H9 (cell line): ENCODE results near the gene FN1. TPM values are rescaled to one million over a fixed set of nuclear protein-coding genes. Genes with fewer than 3 reads are reported as not detected.

Source experiments
- DNase-seq: peaks from one replicate; pipeline ENCODE4 v3.0.0-alpha.2; 2017
- H2AFZ ChIP-seq: one replicate; pipeline ENCODE4 v1.6.1; 2013; ENCODE audit warnings: mild to moderate bottlenecking, low read length, control low read depth, moderate library complexity
- H2AK5ac ChIP-seq: 2 replicates; pipeline ENCODE4 v1.6.1; 2013; ENCODE audit warnings: low read length, control low read depth, mixed read lengths; ENCODE audit not compliant: insufficient read length
- H2BK120ac ChIP-seq: one replicate; pipeline ENCODE4 v1.6.1; 2013; ENCODE audit warnings: low read depth, mild to moderate bottlenecking, low read length, control low read depth, inconsistent platforms; ENCODE audit not compliant: poor library complexity, severe bottlenecking
- H2BK12ac ChIP-seq: 2 replicates; pipeline ENCODE4 v1.6.1; 2013; ENCODE audit warnings: low read length, control low read depth, mixed read lengths, low read depth; ENCODE audit not compliant: insufficient read length
- H2BK15ac ChIP-seq: 2 replicates; pipeline ENCODE4 v1.6.1; 2013; ENCODE audit warnings: low read depth, low read length, control low read depth
- H2BK20ac ChIP-seq: one replicate; pipeline ENCODE4 v1.6.1; 2013; ENCODE audit warnings: low read depth, mild to moderate bottlenecking, low read length, control low read depth, inconsistent platforms; ENCODE audit not compliant: poor library complexity, severe bottlenecking
- H2BK5ac ChIP-seq: 2 replicates; pipeline ENCODE4 v1.6.1; 2013; ENCODE audit warnings: low read length, control low read depth, mixed read lengths; ENCODE audit not compliant: insufficient read length
- H3K14ac ChIP-seq: 2 replicates; pipeline ENCODE4 v1.6.1; 2013; ENCODE audit warnings: low read length, control low read depth; ENCODE audit not compliant: insufficient read depth
- H3K18ac ChIP-seq: 2 replicates; pipeline ENCODE4 v1.6.1; 2013; ENCODE audit warnings: low read depth, mild to moderate bottlenecking, mixed read lengths, low read length, control low read depth; ENCODE audit not compliant: insufficient read length
- H3K23ac ChIP-seq: 2 replicates; pipeline ENCODE4 v1.6.1; 2013; ENCODE audit warnings: low read length, control low read depth, mixed read lengths, low read depth; ENCODE audit not compliant: insufficient read length
- H3K23me2 ChIP-seq: 2 replicates; pipeline ENCODE4 v1.6.1; 2013; ENCODE audit warnings: low read depth, mild to moderate bottlenecking, mixed read lengths, low read length, control low read depth; ENCODE audit not compliant: insufficient read length, poor library complexity, severe bottlenecking
- H3K27ac ChIP-seq: 2 replicates; pipeline ENCODE4 v1.5.1; 2013; ENCODE audit warnings: low read length, control low read depth, mixed read lengths, low read depth; ENCODE audit not compliant: insufficient read length
- H3K27me3 ChIP-seq: 2 replicates; pipeline ENCODE4 v1.6.1; 2013; ENCODE audit warnings: low read length, control low read depth, inconsistent platforms; ENCODE audit not compliant: insufficient read depth
- H3K4ac ChIP-seq: 2 replicates; pipeline ENCODE4 v1.6.1; 2013; ENCODE audit warnings: low read depth, mild to moderate bottlenecking, control low read depth, inconsistent platforms, low read length, moderate library complexity
- H3K4me1 ChIP-seq: 2 replicates; pipeline ENCODE4 v1.6.1; 2013; ENCODE audit warnings: low read length, control low read depth, inconsistent platforms; ENCODE audit not compliant: insufficient read depth
- H3K4me2 ChIP-seq: 2 replicates; pipeline ENCODE4 v1.6.1; 2013; ENCODE audit warnings: low read length, control low read depth, mixed read lengths; ENCODE audit not compliant: insufficient read length, insufficient read depth
- H3K56ac ChIP-seq: 2 replicates; pipeline ENCODE4 v1.6.1; 2013; ENCODE audit warnings: low read depth, mild to moderate bottlenecking, mixed read lengths, low read length, control low read depth; ENCODE audit not compliant: insufficient read length
- H3K79me1 ChIP-seq: 2 replicates; pipeline ENCODE4 v1.6.1; 2013; ENCODE audit warnings: low read depth, mild to moderate bottlenecking, moderate library complexity, low read length, control low read depth, inconsistent platforms; ENCODE audit not compliant: insufficient read depth, poor library complexity, severe bottlenecking
- H3K79me2 ChIP-seq: 2 replicates; pipeline ENCODE4 v1.6.1; 2013; ENCODE audit warnings: low read length, control low read depth, inconsistent platforms; ENCODE audit not compliant: insufficient read depth
- H3K9ac ChIP-seq: 2 replicates; pipeline ENCODE4 v1.6.1; 2013; ENCODE audit warnings: low read length, control low read depth, mixed read lengths; ENCODE audit not compliant: insufficient read length; ENCODE audit errors: extremely low read depth
- H3K9me3 ChIP-seq: one replicate; pipeline ENCODE4 v1.6.1; 2013; ENCODE audit warnings: low read depth, low read length, inconsistent platforms; ENCODE audit not compliant: control insufficient read depth
- H3T11ph ChIP-seq: one replicate; pipeline ENCODE4 v1.6.1; 2013; ENCODE audit warnings: mild to moderate bottlenecking, low read length, control low read depth, inconsistent platforms
- H4K20me1 ChIP-seq: one replicate; pipeline ENCODE4 v1.6.1; 2013; ENCODE audit not compliant: control insufficient read depth, insufficient read length, insufficient read depth
- H4K5ac ChIP-seq: 2 replicates; pipeline ENCODE4 v1.6.1; 2013; ENCODE audit warnings: low read depth, mild to moderate bottlenecking, mixed read lengths, low read length, control low read depth; ENCODE audit not compliant: insufficient read length
- H4K8ac ChIP-seq: replicated peaks from 2 replicates; pipeline ENCODE4 v1.6.1; 2013; ENCODE audit warnings: low read length, control low read depth, mixed read lengths, low read depth; ENCODE audit not compliant: insufficient read length
- H4K91ac ChIP-seq: 2 replicates; pipeline ENCODE4 v1.6.1; 2013; ENCODE audit warnings: low read depth, mild to moderate bottlenecking, moderate library complexity, mixed read lengths, low read length, control low read depth; ENCODE audit not compliant: insufficient read length
- H3K27ac Mint-ChIP-seq, 3 experiments: 2 replicates in 2 of 3; 3 replicates in 1 of 3; pipeline ENCODE4 v1.8.0; 2020 to 2021; ENCODE audit warnings: mixed read lengths in 3 of 3, mild to moderate bottlenecking in 1 of 3, moderate library complexity in 1 of 3
- H3K27me3 Mint-ChIP-seq: 2 replicates; pipeline ENCODE4 v1.8.0; 2021; ENCODE audit warnings: low read depth, mild to moderate bottlenecking, moderate library complexity, mixed read lengths
- H3K36me3 Mint-ChIP-seq, 3 experiments: 2 replicates in 2 of 3; 3 replicates in 1 of 3; pipeline ENCODE4 v1.8.0; 2020 to 2021; ENCODE audit warnings: low read depth in 3 of 3, mixed read lengths in 3 of 3; ENCODE audit not compliant: insufficient read depth in 1 of 3
- H3K4me1 Mint-ChIP-seq, 2 experiments: 2 replicates each; pipeline ENCODE4 v1.8.0; 2020; ENCODE audit warnings: mixed read lengths in 2 of 2
- H3K4me3 Mint-ChIP-seq, 2 experiments: 2 replicates in 1 of 2; 3 replicates in 1 of 2; pipeline ENCODE4 v1.8.0; 2020 to 2021; ENCODE audit warnings: mild to moderate bottlenecking in 2 of 2, mixed read lengths in 2 of 2, moderate library complexity in 1 of 2
- H3K9me3 Mint-ChIP-seq, 2 experiments: 2 replicates in 1 of 2; 3 replicates in 1 of 2; pipeline ENCODE4 v1.8.0; 2020; ENCODE audit warnings: mild to moderate bottlenecking in 2 of 2, mixed read lengths in 2 of 2, moderate library complexity in 1 of 2
- WGBS: extraction: QIAGEN DNeasy Blood & Tissue Kit; methylation state at CpG from one replicate; pipeline ENCODE4 v1.1.7; 2013; ENCODE audit warnings: missing lambda C conversion rate, low lambda C conversion rate, mixed read lengths; ENCODE audit not compliant: insufficient read length; ENCODE audit errors: extremely low coverage; 5-methylcytosine and 5-hydroxymethylcytosine counted together
- total RNA-seq: library from RNA; stranded (reverse); gene quantifications from 2 replicates; pipeline ENCODE4 v1.2.1, GENCODE V29; 2021
- TF ChIP-seq, protein P1 (sequence below): fragments of 200-600 bp; sonication (generic); conservative IDR thresholded peaks from 3 replicates; pipeline ENCODE4 v1.8.0; 2021; ENCODE audit warnings: antibody characterized with exemption, mild to moderate bottlenecking

Gene FN1
- total RNA-seq, 1 experiment from 2014 or later = 56.0 TPM

DNA sequence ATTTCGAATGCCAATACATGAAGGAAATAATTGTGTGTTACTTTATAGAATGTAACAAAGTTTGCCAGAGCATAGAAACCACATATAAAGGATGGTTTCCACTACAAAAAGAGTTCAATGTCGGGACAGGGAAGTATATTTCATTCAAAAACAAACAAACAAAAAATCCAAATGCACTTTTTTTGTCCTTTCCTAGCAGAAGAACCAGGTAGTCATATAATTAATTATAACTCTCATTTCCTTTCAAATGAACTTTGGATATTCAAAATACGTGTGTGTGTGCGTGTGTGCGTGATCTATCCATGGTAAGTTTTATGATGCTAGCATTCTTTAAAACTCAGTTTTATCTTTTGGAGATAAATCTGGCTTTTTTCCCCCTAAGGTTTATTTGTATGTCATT is 8.3 kb downstream of the FN1 start:
- Mint-ChIP-seq H3K4me1 (no peaks in the 10 kb centered on the region), H3K27me3 (no peaks in the 10 kb centered on the region), H3K36me3 (peaks cover 10 to 49% (median 13%) of the 10 kb centered on the region in 3 experiments; a peak in 6 of 7 replicates), H3K9me3 (no peaks in the 10 kb centered on the region), H3K27ac (no peak overlapping the region), H3K4me3 (no peak overlapping the region)
- no peak overlapping the region for H4K8ac ChIP-seq
- H3K79me1 ChIP-seq = no peaks in the 10 kb centered on the region
- H3K4me1 ChIP-seq = no peaks in the 10 kb centered on the region
- no peaks in the 10 kb centered on the region for H3K79me2 ChIP-seq
- H2BK120ac ChIP-seq = no peak overlapping the region
- H2BK12ac ChIP-seq = no peak overlapping the region
- H3K27me3 ChIP-seq = no peaks in the 10 kb centered on the region
- no peak overlapping the region for H3K56ac ChIP-seq
- H3K4me2 ChIP-seq = no peak overlapping the region
- no peak overlapping the region for H2BK5ac ChIP-seq
- H3K23ac ChIP-seq = no peak overlapping the region
- no peaks in the 10 kb centered on the region for H4K20me1 ChIP-seq
- H2BK20ac ChIP-seq = no peak overlapping the region
- H3K27ac ChIP-seq = no peak overlapping the region
- no peak overlapping the region for H3K9ac ChIP-seq
- no peaks in the 10 kb centered on the region for H3K9me3 ChIP-seq
- no peak overlapping the region for H2AK5ac ChIP-seq
- WGBS = no CpG with 5 or more reads among the region's 5 CpGs
- TF ChIP-seq, protein P1, sequence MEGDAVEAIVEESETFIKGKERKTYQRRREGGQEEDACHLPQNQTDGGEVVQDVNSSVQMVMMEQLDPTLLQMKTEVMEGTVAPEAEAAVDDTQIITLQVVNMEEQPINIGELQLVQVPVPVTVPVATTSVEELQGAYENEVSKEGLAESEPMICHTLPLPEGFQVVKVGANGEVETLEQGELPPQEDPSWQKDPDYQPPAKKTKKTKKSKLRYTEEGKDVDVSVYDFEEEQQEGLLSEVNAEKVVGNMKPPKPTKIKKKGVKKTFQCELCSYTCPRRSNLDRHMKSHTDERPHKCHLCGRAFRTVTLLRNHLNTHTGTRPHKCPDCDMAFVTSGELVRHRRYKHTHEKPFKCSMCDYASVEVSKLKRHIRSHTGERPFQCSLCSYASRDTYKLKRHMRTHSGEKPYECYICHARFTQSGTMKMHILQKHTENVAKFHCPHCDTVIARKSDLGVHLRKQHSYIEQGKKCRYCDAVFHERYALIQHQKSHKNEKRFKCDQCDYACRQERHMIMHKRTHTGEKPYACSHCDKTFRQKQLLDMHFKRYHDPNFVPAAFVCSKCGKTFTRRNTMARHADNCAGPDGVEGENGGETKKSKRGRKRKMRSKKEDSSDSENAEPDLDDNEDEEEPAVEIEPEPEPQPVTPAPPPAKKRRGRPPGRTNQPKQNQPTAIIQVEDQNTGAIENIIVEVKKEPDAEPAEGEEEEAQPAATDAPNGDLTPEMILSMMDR = no peak
- H2AFZ ChIP-seq = no peak overlapping the region
- no peak overlapping the region for H3T11ph ChIP-seq
- H3K14ac ChIP-seq = no peak overlapping the region
- H2BK15ac ChIP-seq = no peak overlapping the region
- H3K18ac ChIP-seq = no peak overlapping the region
- no peaks in the 10 kb centered on the region for H3K23me2 ChIP-seq
- H4K91ac ChIP-seq = no peak overlapping the region
- H4K5ac ChIP-seq = no peak overlapping the region
- DNase-seq = no peak
- no peak overlapping the region for H3K4ac ChIP-seq
